Measurements from ENCODE around the gene DNAH11. TPM values are rescaled to one million over a fixed set of nuclear protein-coding genes. Genes with fewer than 3 reads are reported as not detected.

The DNAH11 gene
- total RNA-seq, 1 experiment from 2014 or later = 0.39 TPM

GRCh38 chr7:21948887-21949540, 406.2 kb downstream of the DNAH11 start:
- Histone ChIP-seq H3K79me2 (ENCODE audit: insufficient read depth, low read length) (peaks cover 13% of the 10 kb centered on the region), H2AFZ (ENCODE audit: low read depth, low read length, poor library complexity, severe bottlenecking) (no peak overlapping the region), H3K9me3 (ENCODE audit: control insufficient read depth in 1 of 2, insufficient read depth in 1 of 2, low read depth in 1 of 2, low read length in 2 of 2) (no peaks in the 10 kb centered on the region), H3K4me2 (ENCODE audit: low read length) (no peak overlapping the region), H3K4me1 (ENCODE audit: control insufficient read depth in 1 of 2, insufficient read depth in 2 of 2, low read length in 2 of 2) (peaks cover 9 to 19% of the 10 kb centered on the region in 2 experiments), H3K36me3 (ENCODE audit: control insufficient read depth in 1 of 2, insufficient read depth in 2 of 2, low read length in 2 of 2) (no peaks in the 10 kb centered on the region), H3K4me3 (replicated peaks in 1 of 2; ENCODE audit: low read depth in 1 of 2, low read length in 2 of 2) (no peak overlapping the region), H3K9ac (ENCODE audit: low read length) (no peak overlapping the region), H3K27me3 (ENCODE audit: insufficient read depth, low read length) (no peaks in the 10 kb centered on the region), H3K27ac (ENCODE audit: low read depth, low read length) (no peak overlapping the region), H4K20me1 (ENCODE audit: insufficient read depth) (no peaks in the 10 kb centered on the region), H3K9me2 (ENCODE audit: insufficient read depth) (no peaks in the 10 kb centered on the region)
- CTCF ChIA-PET = no interaction called here
- ATAC-seq (no peak), DNase-seq (ENCODE audit: low read depth, low spot score) (no peak)
- POLR2A ChIA-PET = interaction anchor here (1.7 kb wide), 1 partner anchor 13 kb away, joined by 3 read pairs; no protein-coding TSS in a partner anchor
- intact Hi-C loops (cut with micrococcal nuclease) = no loop called here
- TF ChIP-seq EGR1 (IDR thresholded peaks at IDR 0.05; ENCODE audit: low read depth) = no peak
- TF ChIP-seq ZFX (IDR thresholded peaks at IDR 0.05) = no peak
- no peak for TF ChIP-seq JUND (IDR thresholded peaks at IDR 0.05)
- no peak for TF ChIP-seq SP1 (IDR thresholded peaks at IDR 0.05; ENCODE audit: low read depth)
- no peak for TF ChIP-seq CEBPB (IDR thresholded peaks at IDR 0.05; ENCODE audit: low read depth)
- TF ChIP-seq ZNF274 (IDR thresholded peaks at IDR 0.05; ENCODE audit: low read depth, low read length) = no peak
- TF ChIP-seq RAD21 (IDR thresholded peaks at IDR 0.05; ENCODE audit: low read depth) = no peak
- TF ChIP-seq POLR2AphosphoS5 (IDR thresholded peaks at IDR 0.05; ENCODE audit: low read depth, low read length) = no peak
- no peak for TF ChIP-seq CBX3 (IDR thresholded peaks at IDR 0.05; ENCODE audit: low read depth)
- no peak for TF ChIP-seq SIN3A (IDR thresholded peaks at IDR 0.05; ENCODE audit: low read depth)
- BruUV-seq (replicated peaks) = no TSS peak
- RAD21 ChIA-PET (ENCODE audit: low non-redundant PET in 1 of 2, low total read pairs in 2 of 2, uncharacterized antibody in 2 of 2, unreplicated experiment in 2 of 2) = no interaction called here

Other genes starting within 250 kb of the DNAH11 start
- 7.6 TPM for gene SP4, start 115.0 kb upstream of the DNAH11 start, total RNA-seq (2021; ENCODE audit: unreplicated experiment)

Measured in HCT116 (cell line).